Panc1 (cell line): Measurements from ENCODE around the gene PXN.

Experiments
- CTCF ChIP-seq: fragments of 450-650 bp; IDR thresholded peaks from 2 replicates; pipeline ENCODE4 v1.5.1; 2017; ENCODE audit warnings: mild to moderate bottlenecking
- REST ChIP-seq, 2 experiments: IDR thresholded peaks; 2 replicates each; pipeline ENCODE4 v1.6.1; 2011 to 2012; ENCODE audit warnings: low read depth in 2 of 2, control low read depth in 1 of 2, low read length in 1 of 2, mild to moderate bottlenecking in 1 of 2, moderate library complexity in 1 of 2; ENCODE audit not compliant: insufficient read depth in 1 of 2

GRCh38 chr12:120196363-120196762, 69.2 kb downstream of the PXN start:
- TF ChIP-seq CTCF (no peak), REST (IDR thresholded peaks at IDR 0.05; ENCODE audit: insufficient read depth in 1 of 2, low read depth in 2 of 2, low read length in 1 of 2) (no peak)
